ENCODE measurements around the gene USP47. TPM values are rescaled to one million over a fixed set of nuclear protein-coding genes. Genes with fewer than 3 reads are reported as not detected.

USP47 gene
- total RNA-seq, 2 experiments from 2014 or later, result 38.2 to 42.5 TPM

DNA sequence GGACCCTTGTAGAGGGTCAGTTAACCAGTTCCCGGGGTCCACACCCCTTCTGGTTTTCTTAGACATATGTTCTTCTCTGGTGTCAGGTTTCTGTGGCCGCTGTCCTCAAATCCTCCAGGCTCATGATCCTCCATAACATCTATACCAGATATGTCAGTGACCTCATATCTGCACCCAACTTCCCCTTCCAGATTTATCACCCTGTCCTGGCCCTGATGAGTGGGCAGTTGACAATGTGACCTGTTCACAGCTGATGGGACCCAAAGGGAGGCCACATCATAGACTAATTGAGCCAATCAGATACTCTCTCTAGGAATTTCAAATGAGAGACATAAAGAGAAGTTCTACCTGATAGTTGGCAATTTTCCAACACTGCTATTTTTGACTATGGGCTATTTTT, 161.6 kb downstream of the USP47 start:
- Mint-ChIP-seq H3K4me1 (peaks cover 13% of the 10 kb centered on the region), H3K36me3 (ENCODE audit: low read depth) (no peaks in the 10 kb centered on the region), H3K9me3 (no peaks in the 10 kb centered on the region), H3K27me3 (peaks cover 55% of the 10 kb centered on the region), H3K27ac (no peak overlapping the region), H3K4me3 (no peak overlapping the region)
- DNase-seq, result no peak
- CTCF ChIA-PET, result no interaction called here
- POLR2A ChIA-PET, result no interaction called here

DNA sequence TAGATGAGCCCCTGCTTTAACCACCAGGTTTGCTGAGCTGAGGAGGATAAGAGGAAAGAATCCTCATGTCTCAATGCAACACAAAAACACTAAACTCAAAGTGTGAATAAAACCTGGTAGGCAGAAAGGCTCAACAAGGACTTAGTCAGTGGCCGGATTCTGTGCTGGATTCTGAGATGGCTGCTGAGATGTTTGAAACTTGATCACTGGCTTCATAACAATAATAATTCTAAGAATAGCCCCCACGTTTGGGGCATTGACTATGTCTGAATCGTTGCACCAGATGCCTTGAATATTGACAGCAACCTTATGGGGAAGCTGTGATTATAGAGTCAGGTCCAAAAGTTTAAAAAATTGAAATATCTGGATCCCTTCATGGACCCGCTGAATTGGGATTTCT, 162.0 kb downstream of the USP47 start:
- DNase-seq, result no peak
- H3K4me3 Mint-ChIP-seq, result no peak overlapping the region
- ChIA-PET POLR2A (no interaction called here), CTCF (no interaction called here)
- H3K9me3 Mint-ChIP-seq, result no peaks in the 10 kb centered on the region
- no peak overlapping the region for H3K27ac Mint-ChIP-seq
- peaks cover 10% of the 10 kb centered on the region for H3K4me1 Mint-ChIP-seq
- peaks cover 58% of the 10 kb centered on the region for H3K27me3 Mint-ChIP-seq
- H3K36me3 Mint-ChIP-seq (ENCODE audit: low read depth), result no peaks in the 10 kb centered on the region

DNA sequence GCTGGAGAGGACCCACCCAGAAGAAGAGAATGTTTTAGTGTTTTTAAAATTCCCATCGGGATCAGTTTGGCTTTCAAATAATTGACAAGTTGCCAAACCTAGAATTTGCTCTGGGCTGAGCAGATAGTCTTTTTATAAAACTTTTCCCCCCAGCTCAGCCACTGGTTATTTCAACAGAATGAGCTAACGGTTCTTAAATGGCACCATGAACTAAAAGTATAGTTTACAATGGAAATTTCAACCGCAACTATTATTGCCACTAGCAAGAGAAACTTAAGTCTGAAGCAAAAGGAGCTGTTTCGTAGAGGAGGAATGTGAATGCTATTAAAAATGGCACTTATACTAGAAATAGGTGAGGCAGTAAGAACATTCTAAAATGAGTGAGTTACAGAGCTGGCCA, 163.3 kb downstream of the USP47 start:
- H3K4me3 Mint-ChIP-seq, result no peak overlapping the region
- POLR2A ChIA-PET, result interaction anchor here (0.5 kb wide), 1 partner anchor 284 kb away, joined by 4 read pairs; no protein-coding TSS in a partner anchor
- no peaks in the 10 kb centered on the region for H3K9me3 Mint-ChIP-seq
- peaks cover 65% of the 10 kb centered on the region for H3K27me3 Mint-ChIP-seq
- peaks cover 11% of the 10 kb centered on the region for H3K4me1 Mint-ChIP-seq
- CTCF ChIA-PET, result interaction anchor here (1.4 kb wide), 1 partner anchor 14 kb away, joined by 3 read pairs; no protein-coding TSS in a partner anchor
- H3K36me3 Mint-ChIP-seq (ENCODE audit: low read depth), result no peaks in the 10 kb centered on the region
- no peak overlapping the region for H3K27ac Mint-ChIP-seq
- no peak for DNase-seq

DNA sequence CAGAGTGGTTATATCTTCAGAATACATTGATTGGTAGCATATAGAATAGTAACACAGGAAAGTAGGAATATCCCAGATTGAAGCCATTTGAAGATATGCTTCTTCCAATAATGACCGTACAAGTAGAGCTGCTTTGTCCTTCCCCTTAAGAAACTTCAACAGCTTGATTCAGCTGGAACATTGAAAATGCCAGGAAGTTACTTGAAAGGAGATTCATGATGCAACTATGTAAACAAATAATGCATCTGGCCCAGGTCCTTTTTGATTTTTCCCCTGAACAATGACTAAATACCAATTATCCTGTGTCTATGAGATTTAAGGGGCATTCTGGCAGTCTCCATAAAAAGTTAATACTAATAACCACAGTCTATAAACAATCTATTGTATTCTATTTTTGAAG, 163.7 kb downstream of the USP47 start:
- ChIA-PET POLR2A (no interaction called here), CTCF (interaction anchor here (1.4 kb wide), 1 partner anchor 15 kb away, joined by 3 read pairs; no protein-coding TSS in a partner anchor)
- no peak overlapping the region for H3K27ac Mint-ChIP-seq
- H3K27me3 Mint-ChIP-seq, result peaks cover 69% of the 10 kb centered on the region
- peaks cover 11% of the 10 kb centered on the region for H3K4me1 Mint-ChIP-seq
- H3K9me3 Mint-ChIP-seq, result no peaks in the 10 kb centered on the region
- H3K36me3 Mint-ChIP-seq (ENCODE audit: low read depth), result no peaks in the 10 kb centered on the region
- no peak for DNase-seq
- no peak overlapping the region for H3K4me3 Mint-ChIP-seq

DNA sequence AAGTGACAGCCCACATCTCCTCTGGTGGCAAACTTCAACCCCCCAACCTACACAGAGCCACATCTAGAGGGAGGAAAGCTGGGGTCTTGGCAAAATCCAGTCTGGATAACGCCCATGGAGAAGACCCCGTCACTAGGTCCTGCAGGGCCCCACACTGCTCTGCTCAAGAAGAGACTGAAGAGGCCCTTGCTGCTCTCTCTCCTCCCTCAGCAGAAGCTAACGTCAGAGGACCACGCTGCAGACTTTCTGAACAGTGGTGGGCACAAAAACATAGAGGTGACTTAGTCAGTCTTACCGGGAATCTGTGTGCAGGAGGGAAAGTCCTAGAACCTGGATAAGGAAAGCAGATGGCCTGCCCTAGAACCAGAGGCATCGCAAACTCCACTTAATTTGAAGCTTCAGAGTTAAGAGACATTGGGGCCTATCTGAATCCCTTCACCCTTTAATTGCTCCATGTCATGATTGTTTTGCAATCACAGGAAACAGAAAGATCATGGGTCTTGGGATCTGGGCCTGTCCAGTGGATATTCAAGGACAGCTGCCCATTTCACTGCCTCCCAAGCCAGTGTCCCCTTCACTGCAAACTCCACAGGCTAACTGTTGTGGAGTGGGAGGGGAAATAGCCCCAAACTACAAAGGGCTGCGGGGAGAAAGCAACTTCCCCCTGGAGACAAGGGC, 164.9 kb downstream of the USP47 start:
- POLR2A ChIA-PET, result no interaction called here
- CTCF ChIA-PET, result no interaction called here
- no peaks in the 10 kb centered on the region for H3K9me3 Mint-ChIP-seq
- H3K27ac Mint-ChIP-seq, result no peak overlapping the region
- peaks cover 11% of the 10 kb centered on the region for H3K4me1 Mint-ChIP-seq
- H3K4me3 Mint-ChIP-seq, result no peak overlapping the region
- no peaks in the 10 kb centered on the region for H3K36me3 Mint-ChIP-seq (ENCODE audit: low read depth)
- H3K27me3 Mint-ChIP-seq, result peaks cover 74% of the 10 kb centered on the region
- DNase-seq, result no peak

DNA sequence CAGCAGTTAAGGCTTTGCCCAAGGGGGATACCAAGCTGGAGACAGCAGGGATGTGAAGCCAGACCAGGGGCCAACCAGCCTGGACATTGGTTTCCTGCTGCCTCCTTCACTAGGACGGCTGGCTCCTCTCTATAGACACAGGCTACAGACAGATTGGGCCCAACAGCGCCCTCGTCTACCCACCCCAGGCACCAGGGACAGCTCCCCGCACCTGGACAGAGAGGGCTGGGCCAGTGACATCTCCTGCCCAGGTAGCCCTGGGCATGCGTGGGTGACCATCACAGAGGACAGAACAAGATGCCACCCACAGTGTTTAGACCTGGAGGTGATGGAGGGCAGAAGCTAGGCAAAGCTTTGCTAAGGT, 165.4 kb downstream of the USP47 start:
- H3K36me3 Mint-ChIP-seq (ENCODE audit: low read depth), result no peaks in the 10 kb centered on the region
- H3K27me3 Mint-ChIP-seq, result peaks cover 74% of the 10 kb centered on the region
- H3K4me1 Mint-ChIP-seq, result peaks cover 11% of the 10 kb centered on the region
- POLR2A ChIA-PET, result no interaction called here
- H3K9me3 Mint-ChIP-seq, result no peaks in the 10 kb centered on the region
- no peak overlapping the region for H3K4me3 Mint-ChIP-seq
- H3K27ac Mint-ChIP-seq, result no peak overlapping the region
- CTCF ChIA-PET, result no interaction called here
- no peak for DNase-seq

DNA sequence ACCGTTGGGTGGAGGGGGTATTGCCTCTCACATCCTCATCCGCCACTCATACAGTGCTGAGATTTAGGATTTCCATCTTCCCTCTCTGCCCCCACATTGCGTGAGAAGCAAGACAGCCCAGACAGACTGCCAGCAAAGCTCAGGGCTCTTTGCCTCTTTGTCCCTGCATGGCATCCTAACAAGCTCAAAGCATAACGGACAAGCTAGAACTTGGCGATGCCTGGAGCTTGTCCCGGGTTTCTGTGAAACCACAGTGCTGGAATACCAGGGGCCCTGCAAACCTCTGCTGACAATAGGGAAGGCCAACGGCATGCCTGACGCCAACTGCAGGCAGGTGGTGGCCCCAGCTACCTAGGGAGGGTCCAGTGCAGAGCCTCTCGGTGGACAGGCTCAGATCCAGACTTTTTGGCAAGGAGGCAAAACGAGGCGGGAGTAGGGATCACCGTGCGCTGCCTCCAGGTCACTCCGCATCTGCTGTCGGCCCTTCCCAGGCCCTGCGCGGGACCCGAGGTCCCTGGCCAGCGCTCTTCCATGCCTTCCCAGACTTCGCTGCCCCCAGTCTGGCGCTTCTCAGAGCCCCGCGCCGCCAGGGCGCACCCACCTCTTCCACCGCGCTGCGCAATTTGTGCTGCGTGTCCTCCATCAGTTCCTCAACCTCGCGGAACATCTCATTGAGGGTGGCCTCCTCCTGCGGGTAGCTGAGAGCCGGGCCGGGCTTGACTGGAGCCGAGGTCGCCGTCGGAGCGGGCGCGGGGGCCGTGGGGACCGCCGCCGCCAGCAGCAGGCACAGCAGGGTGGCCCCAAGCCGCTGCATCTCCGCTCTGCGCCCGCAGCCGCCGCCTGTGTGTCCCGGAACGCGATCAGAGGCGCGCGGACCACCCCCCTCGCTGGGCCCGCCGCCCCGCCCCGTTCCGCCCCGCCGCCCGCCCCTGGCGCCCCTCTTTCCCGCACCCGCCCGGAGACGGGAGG, 166.3 kb downstream of the USP47 start, which contains the start of gene DKK3:
TSS of gene DKK3 (minus strand) at position 858 of the 969 bp plus-strand sequence. CDS start at position 814, 44 bp downstream.
- Mint-ChIP-seq H3K27ac (no peak within 1 kb of the TSS), H3K27me3 (peaks cover 80% of the 10 kb centered on the region), H3K4me1 (peaks cover 11% of the 10 kb centered on the region), H3K36me3 (ENCODE audit: low read depth) (no peaks in the 10 kb centered on the region), H3K9me3 (no peaks in the 10 kb centered on the region), H3K4me3 (peak within 1 kb of the TSS; percentile 47)
- POLR2A ChIA-PET, result interaction anchor here (0.6 kb wide), 1 partner anchor 46 kb away, joined by 3 read pairs; no protein-coding TSS in a partner anchor
- CTCF ChIA-PET, result no interaction called here
- DNase-seq, result no peak

Other genes with a start within 250 kb of the USP47 start
- under 1 TPM; 0.69 to 0.71 TPM for gene GALNT18, start 220.0 kb upstream of the USP47 start, total RNA-seq
- not detected for gene DKK3, start 166.7 kb downstream of the USP47 start, total RNA-seq

Measured in activated CD4-positive, alpha-beta T cell treated with anti-CD3 and anti-CD28 coated beads, Interleukin-2, amount 10 ng/mL, durations not matched to agents 7 days and 5 days (primary cell).